Measurements from ENCODE around the gene FBLN7. TPM values are rescaled to one million over a fixed set of nuclear protein-coding genes. Genes with fewer than 3 reads are reported as not detected.

Gene FBLN7
- total RNA-seq, 1 donor from 2014 or later: under 0.01 TPM

- FAIRE-seq (no peak), DNase-seq (ENCODE audit: low read depth) (no peak)
Observed at GRCh38 chr2:112161431-112162145, 23.4 kb downstream of the FBLN7 start.

DNA sequence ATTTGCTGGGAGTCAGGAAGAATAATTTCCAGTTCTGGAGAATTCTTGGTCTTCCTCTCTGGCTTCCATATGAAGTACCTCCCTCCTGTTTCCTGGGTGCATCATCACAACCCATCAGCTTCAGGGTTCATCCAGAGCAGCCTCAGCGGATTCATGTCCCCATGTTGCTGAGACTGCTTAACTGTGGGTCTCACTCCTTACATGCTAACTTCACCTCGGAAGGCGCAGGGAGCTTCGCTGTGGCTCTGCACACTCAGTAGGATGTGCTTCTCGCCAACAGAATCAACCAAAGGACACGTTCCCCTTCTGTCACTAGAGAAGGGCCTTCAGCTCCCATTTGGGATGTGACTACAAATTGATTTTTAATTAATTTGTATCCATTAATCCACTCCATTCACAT is 24.2 kb downstream of the FBLN7 start:
- Histone ChIP-seq H3K36me3 (ENCODE audit: control insufficient read depth, insufficient read depth, low read length) (no peaks in the 10 kb centered on the region), H3K27me3 (ENCODE audit: control insufficient read depth, insufficient read depth, low read length) (no peaks in the 10 kb centered on the region), H3K4me3 (ENCODE audit: low read depth, low read length) (no peak overlapping the region)
- FAIRE-seq (no peak), DNase-seq (ENCODE audit: low read depth) (no peak)
- no peak for TF ChIP-seq CTCF (IDR thresholded peaks at IDR 0.05; ENCODE audit: insufficient read depth, low read length, severe bottlenecking)

More at GRCh38 chr2:112161431-112162145, 23.4 kb downstream of the FBLN7 start:
- Histone ChIP-seq H3K36me3 (ENCODE audit: control insufficient read depth, insufficient read depth, low read length) (no peaks in the 10 kb centered on the region), H3K27me3 (ENCODE audit: control insufficient read depth, insufficient read depth, low read length) (no peaks in the 10 kb centered on the region), H3K4me3 (ENCODE audit: low read depth, low read length) (no peak overlapping the region)
- TF ChIP-seq CTCF (IDR thresholded peaks at IDR 0.05; ENCODE audit: insufficient read depth, low read length, severe bottlenecking): no peak

DNA sequence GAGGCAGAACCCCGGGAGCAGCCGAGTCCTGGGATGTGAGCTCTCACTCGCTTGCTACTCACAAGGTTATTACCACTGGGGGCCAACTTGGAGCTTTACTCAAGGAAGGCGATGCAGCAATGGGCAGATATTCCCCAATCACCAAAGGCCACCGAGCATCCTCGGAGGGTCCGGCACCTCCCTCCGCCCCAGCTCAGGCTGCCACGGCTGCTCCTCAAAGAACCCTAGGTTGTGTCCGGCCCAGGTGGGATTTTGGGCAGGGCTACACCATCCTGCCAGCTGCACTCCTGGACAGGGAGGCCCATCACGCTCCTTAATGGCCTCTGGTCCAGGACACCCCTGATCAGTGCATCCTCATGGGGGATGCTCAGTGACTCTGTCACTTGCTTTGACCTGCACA is 24.8 kb downstream of the FBLN7 start:
- no peak for DNase-seq (ENCODE audit: low read depth)
- TF ChIP-seq CTCF (IDR thresholded peaks at IDR 0.05; ENCODE audit: insufficient read depth, low read length, severe bottlenecking): no peak
- Histone ChIP-seq H3K36me3 (ENCODE audit: control insufficient read depth, insufficient read depth, low read length) (no peaks in the 10 kb centered on the region), H3K27me3 (ENCODE audit: control insufficient read depth, insufficient read depth, low read length) (no peaks in the 10 kb centered on the region), H3K4me3 (ENCODE audit: low read depth, low read length) (no peak overlapping the region)
- FAIRE-seq: no peak

- Histone ChIP-seq H3K4me3 (ENCODE audit: low read depth, low read length) (no peak overlapping the region), H3K27me3 (ENCODE audit: control insufficient read depth, insufficient read depth, low read length) (no peaks in the 10 kb centered on the region), H3K36me3 (ENCODE audit: control insufficient read depth, insufficient read depth, low read length) (no peaks in the 10 kb centered on the region)
- TF ChIP-seq CTCF (IDR thresholded peaks at IDR 0.05; ENCODE audit: insufficient read depth, low read length, severe bottlenecking): no peak
- FAIRE-seq (no peak), DNase-seq (ENCODE audit: low read depth) (no peak)
Observed at GRCh38 chr2:112163541-112163981, 25.4 kb downstream of the FBLN7 start.

DNA sequence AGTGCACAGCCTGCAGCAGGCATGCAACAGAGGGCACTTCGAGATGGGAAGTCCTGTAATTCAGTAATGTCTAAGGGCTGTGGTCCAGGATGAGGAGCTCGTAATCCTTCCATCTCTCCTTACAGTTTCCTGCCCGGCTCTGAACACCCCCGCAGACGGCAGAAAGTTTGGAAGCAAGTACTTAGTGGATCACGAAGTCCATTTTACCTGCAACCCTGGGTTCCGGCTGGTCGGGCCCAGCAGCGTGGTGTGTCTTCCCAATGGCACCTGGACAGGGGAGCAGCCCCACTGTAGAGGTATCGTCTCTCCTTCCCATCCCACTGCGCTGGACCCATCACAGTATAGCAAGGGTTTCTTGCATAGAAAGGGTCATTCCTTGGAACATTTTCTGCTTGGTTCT is 26.7 kb downstream of the FBLN7 start:
- FAIRE-seq (no peak), DNase-seq (ENCODE audit: low read depth) (no peak)
- H3K4me3 ChIP-seq (ENCODE audit: low read depth, low read length): no peak overlapping the region
- TF ChIP-seq CTCF (IDR thresholded peaks at IDR 0.05; ENCODE audit: insufficient read depth, low read length, severe bottlenecking): no peak
- H3K36me3 ChIP-seq (ENCODE audit: control insufficient read depth, insufficient read depth, low read length): no peaks in the 10 kb centered on the region
- no peaks in the 10 kb centered on the region for H3K27me3 ChIP-seq (ENCODE audit: control insufficient read depth, insufficient read depth, low read length)

DNA sequence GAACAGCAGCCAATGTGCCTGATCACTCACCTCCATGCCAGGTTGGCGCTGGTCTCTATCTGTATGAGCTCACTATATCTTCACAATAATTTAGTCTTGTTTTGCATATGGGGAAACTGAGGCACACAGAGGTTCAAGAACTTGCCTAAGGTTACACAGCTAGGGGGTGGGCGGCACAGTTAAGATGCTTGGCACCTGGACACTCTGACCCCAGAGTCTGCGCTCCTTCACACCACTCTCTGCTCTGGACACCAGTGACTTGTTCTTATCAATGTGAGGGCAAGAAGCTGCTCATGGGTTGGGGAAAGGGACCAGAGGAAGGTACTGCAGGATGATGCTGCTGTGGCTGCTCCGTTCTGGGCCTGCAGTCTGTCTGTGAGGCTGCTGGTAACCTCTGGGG is 27.1 kb downstream of the FBLN7 start:
- DNase-seq (ENCODE audit: low read depth): no peak
- TF ChIP-seq CTCF (IDR thresholded peaks at IDR 0.05; ENCODE audit: insufficient read depth, low read length, severe bottlenecking): no peak
- no peaks in the 10 kb centered on the region for H3K36me3 ChIP-seq (ENCODE audit: control insufficient read depth, insufficient read depth, low read length)
- no peak for FAIRE-seq
- no peaks in the 10 kb centered on the region for H3K27me3 ChIP-seq (ENCODE audit: control insufficient read depth, insufficient read depth, low read length)
- H3K4me3 ChIP-seq (ENCODE audit: low read depth, low read length): no peak overlapping the region

Measured in bronchial epithelial cell (primary cell).